ENCODE results near the gene AMIGO1. TPM values are rescaled to one million over a fixed set of nuclear protein-coding genes. Genes with fewer than 3 reads are reported as not detected.
A peak's percentile ranks its signal among the peaks of the same experiment; 100 is the strongest.

AMIGO1 gene
- total RNA-seq, 1 donor from 2014 or later: 18.4 TPM

- no peak for DNase-seq
- intact Hi-C loops (cut with micrococcal nuclease): no loop called here
- peak; percentile 24 for ATAC-seq
These were observed 36.7 kb downstream of the AMIGO1 start for GRCh38 chr1:109472779-109473178.

- intact Hi-C loops (cut with micrococcal nuclease): no loop called here
- DNase-seq: no peak
- no peak for ATAC-seq
These were observed 39.3 kb downstream of the AMIGO1 start for GRCh38 chr1:109470245-109470644.

GRCh38 chr1:109468903-109469302 lies 40.6 kb downstream of the AMIGO1 start:
- intact Hi-C loops (cut with micrococcal nuclease): no loop called here
- no peak for DNase-seq
- no peak for ATAC-seq

GRCh38 chr1:109468061-109468460 lies 41.5 kb downstream of the AMIGO1 start:
- DNase-seq: no peak
- intact Hi-C loops (cut with micrococcal nuclease): no loop called here
- no peak for ATAC-seq

- ATAC-seq: peak; percentile 71
These were observed 42.2 kb downstream of the AMIGO1 start for GRCh38 chr1:109467301-109467777.

GRCh38 chr1:109466452-109467300 lies 42.9 kb downstream of the AMIGO1 start, which contains the start of gene SYPL2:
SYPL2 (plus strand) TSS chr1:109466546; CDS start chr1:109466844, 298 bp downstream.
- intact Hi-C loops (cut with micrococcal nuclease): no loop called here
- DNase-seq (peak; percentile 81), ATAC-seq (peak; percentile 93)

More at GRCh38 chr1:109467301-109467777, 42.2 kb downstream of the AMIGO1 start:
- intact Hi-C loops (cut with micrococcal nuclease): no loop called here
- DNase-seq: peak; percentile 34

- intact Hi-C loops (cut with micrococcal nuclease): no loop called here
- DNase-seq (no peak), ATAC-seq (no peak)
These were observed 43.4 kb downstream of the AMIGO1 start for GRCh38 chr1:109466125-109466451.

- no peak for ATAC-seq
- intact Hi-C loops (cut with micrococcal nuclease): no loop called here
- DNase-seq: no peak
These were observed 51.7 kb downstream of the AMIGO1 start for GRCh38 chr1:109457819-109458218.

- no peak for ATAC-seq
- DNase-seq: no peak
- intact Hi-C loops (cut with micrococcal nuclease): no loop called here
These were observed 54.9 kb downstream of the AMIGO1 start for GRCh38 chr1:109454497-109455133.

Other genes with a start within 250 kb of the AMIGO1 start
- 0.74 TPM for gene PSRC1, start 226.6 kb downstream of the AMIGO1 start, total RNA-seq
- 0.35 TPM for gene MYBPHL, start 202.7 kb downstream of the AMIGO1 start, total RNA-seq
- gene SORT1, start 111.8 kb downstream of the AMIGO1 start, total RNA-seq: 117 TPM
- gene PSMA5, start 83.3 kb downstream of the AMIGO1 start, total RNA-seq: 50.8 TPM
- gene SYPL2, start 43.2 kb downstream of the AMIGO1 start, total RNA-seq: 30.4 TPM
- 3.4 TPM for gene ATXN7L2, start 25.8 kb downstream of the AMIGO1 start, total RNA-seq
- 4.3 TPM for gene CYB561D1, start 15.6 kb downstream of the AMIGO1 start, total RNA-seq
- 0.07 TPM for gene GPR61, start 30.1 kb upstream of the AMIGO1 start, total RNA-seq
- gene GNAI3, start 38.9 kb upstream of the AMIGO1 start, total RNA-seq: 2.2 TPM
- not detected for gene GNAT2, start 109.9 kb upstream of the AMIGO1 start, total RNA-seq
- 11.0 TPM for gene AMPD2, start 110.1 kb upstream of the AMIGO1 start, total RNA-seq
- gene GSTM4, start 146.4 kb upstream of the AMIGO1 start, total RNA-seq: 46.5 TPM
- 83.6 TPM for gene GSTM2, start 158.3 kb upstream of the AMIGO1 start, total RNA-seq
- gene GSTM1, start 178.1 kb upstream of the AMIGO1 start, total RNA-seq: not detected
- 2.6 TPM for gene GSTM5, start 202.5 kb upstream of the AMIGO1 start, total RNA-seq
- gene GSTM3, start 231.3 kb upstream of the AMIGO1 start, total RNA-seq: 113 TPM

All from left ventricle myocardium superior (tissue), 1 donor.